GM23338 (cell line): ENCODE measurements around the gene ROR1. TPM values are rescaled to one million over a fixed set of nuclear protein-coding genes. Genes with fewer than 3 reads are reported as not detected.

Source experiments
- ATAC-seq: fragments of 200-7000 bp; cut with Tn5 transposase; 3 replicates; pipeline ENCODE4 v1.9.1; 2020
- DNase-seq: peaks from one replicate; pipeline ENCODE4 v3.0.0-alpha.2; 2015; ENCODE audit warnings: low spot score
- H2AFZ ChIP-seq: fragments of 200-600 bp; sonication (generic); 2 replicates; pipeline ENCODE4 v1.8.0; 2016; ENCODE audit warnings: antibody characterized with exemption, mild to moderate bottlenecking, moderate library complexity
- H3F3A ChIP-seq: fragments of 200-600 bp; sonication (generic); replicated peaks from 2 replicates; pipeline ENCODE4 v1.8.0; 2017; ENCODE audit warnings: antibody characterized with exemption, mixed run types, low read depth
- H3K27ac ChIP-seq: fragments of 200-600 bp; sonication (generic); 2 replicates; pipeline ENCODE4 v1.6.1; 2016; ENCODE audit warnings: low read depth
- H3K27me3 ChIP-seq: fragments of 200-600 bp; sonication (generic); 2 replicates; pipeline ENCODE4 v1.8.0; 2016; ENCODE audit warnings: mild to moderate bottlenecking, mixed run types, moderate library complexity; ENCODE audit not compliant: insufficient read depth
- H3K36me3 ChIP-seq: fragments of 200-600 bp; sonication (generic); 2 replicates; pipeline ENCODE4 v1.8.0; 2016; ENCODE audit warnings: mild to moderate bottlenecking; ENCODE audit not compliant: insufficient read depth
- H3K4me1 ChIP-seq: fragments of 200-600 bp; sonication (generic); 2 replicates; pipeline ENCODE4 v1.8.0; 2016; ENCODE audit warnings: mild to moderate bottlenecking, moderate library complexity; ENCODE audit not compliant: insufficient read depth
- H3K4me2 ChIP-seq: fragments of 200-600 bp; sonication (generic); 2 replicates; pipeline ENCODE4 v1.7.1; 2017; ENCODE audit warnings: mixed run types
- H3K4me3 ChIP-seq: fragments of 200-600 bp; sonication (generic); 2 replicates; pipeline ENCODE4 v1.6.1; 2016; ENCODE audit warnings: mixed run types
- H3K79me2 ChIP-seq: fragments of 200-600 bp; sonication (generic); replicated peaks from 2 replicates; pipeline ENCODE4 v1.8.0; 2017; ENCODE audit warnings: mild to moderate bottlenecking; ENCODE audit not compliant: insufficient read depth
- H3K9me2 ChIP-seq: fragments of 200-600 bp; sonication (generic); 2 replicates; pipeline ENCODE4 v1.8.0; 2017; ENCODE audit not compliant: insufficient read depth
- H4K20me1 ChIP-seq: fragments of 200-600 bp; sonication (generic); replicated peaks from 2 replicates; pipeline ENCODE4 v1.8.0; 2017; ENCODE audit warnings: mild to moderate bottlenecking; ENCODE audit not compliant: insufficient read depth
- H3K27ac Mint-ChIP-seq: 2 replicates; pipeline ENCODE4 v1.8.0; 2020; ENCODE audit warnings: inconsistent platforms, mild to moderate bottlenecking, moderate library complexity, mixed read lengths
- H3K27me3 Mint-ChIP-seq: 3 replicates; pipeline ENCODE4 v1.8.0; 2022; ENCODE audit warnings: low read depth, mild to moderate bottlenecking, moderate library complexity, mixed read lengths, inconsistent platforms; ENCODE audit not compliant: insufficient read depth, poor library complexity
- H3K36me3 Mint-ChIP-seq: 3 replicates; pipeline ENCODE4 v1.8.0; 2021; ENCODE audit warnings: low read depth, mild to moderate bottlenecking, inconsistent platforms, moderate library complexity, mixed read lengths
- H3K4me1 Mint-ChIP-seq: 3 replicates; pipeline ENCODE4 v1.8.0; 2020; ENCODE audit warnings: mild to moderate bottlenecking, inconsistent platforms, mixed read lengths
- H3K4me3 Mint-ChIP-seq: 3 replicates; pipeline ENCODE4 v1.8.0; 2021; ENCODE audit warnings: moderate library complexity, mild to moderate bottlenecking, inconsistent platforms, mixed read lengths
- H3K9me3 Mint-ChIP-seq: 3 replicates; pipeline ENCODE4 v1.8.0; 2020; ENCODE audit warnings: moderate library complexity, mild to moderate bottlenecking, inconsistent platforms, mixed read lengths
- ETS1 ChIP-seq: IDR thresholded peaks from 2 replicates; pipeline ENCODE4 v1.6.1; 2016; ENCODE audit warnings: antibody characterized with exemption
- EZH2 ChIP-seq: fragments of 200-600 bp; sonication (generic); IDR thresholded peaks from one replicate; pipeline ENCODE4 v1.8.0; 2017; ENCODE audit warnings: antibody characterized with exemption, mild to moderate bottlenecking, low read depth; ENCODE audit not compliant: unreplicated experiment
- JUNB ChIP-seq: IDR thresholded peaks from one replicate; pipeline ENCODE4 v1.6.1; 2016; ENCODE audit warnings: antibody characterized with exemption; ENCODE audit not compliant: unreplicated experiment
- NANOG ChIP-seq: IDR thresholded peaks from 2 replicates; pipeline ENCODE4 v1.6.1; 2016; ENCODE audit warnings: antibody characterized with exemption, borderline replicate concordance
- POLR2AphosphoS5 ChIP-seq: IDR thresholded peaks from 2 replicates; pipeline ENCODE4 v1.6.1; 2016; ENCODE audit warnings: antibody characterized with exemption, low read depth
- REST ChIP-seq: IDR thresholded peaks from one replicate; pipeline ENCODE4 v1.6.1; 2018; ENCODE audit warnings: antibody characterized with exemption; ENCODE audit not compliant: unreplicated experiment
- STAT1 ChIP-seq: IDR thresholded peaks from one replicate; pipeline ENCODE4 v1.6.1; 2016; ENCODE audit warnings: antibody characterized with exemption; ENCODE audit not compliant: unreplicated experiment
- ZNF114 ChIP-seq: fragments of 250-450 bp; sonication (Bioruptor Pico); IDR thresholded peaks from 2 replicates; pipeline ENCODE4 v1.5.0; 2020; ENCODE audit warnings: mild to moderate bottlenecking, moderate library complexity
- polyA plus RNA-seq: library from polyadenylated mRNA; unstranded; fragments of >200 nt; fragmentation: Nextera tagmentation; extraction: Ambion mirVana; gene quantifications from 2 replicates; pipeline ENCODE4 v1.2.1, GENCODE V29; 2016
- total RNA-seq: library from RNA; depleted of rRNA; stranded (reverse); fragments of >200 nt; shearing (Covaris generic); gene quantifications from 2 replicates; pipeline ENCODE4 v1.2.3, GENCODE V29; 2014

ROR1 gene
- total and polyA plus RNA-seq, 2 experiments from 2014 or later, result 59.7 to 96.0 TPM

- no peak overlapping the region for H3K4me2 ChIP-seq
- peaks cover 5% of the 10 kb centered on the region; the same call in 2 of the 3 replicates for H3K9me3 Mint-ChIP-seq
- H3K36me3 ChIP-seq, result no peaks in the 10 kb centered on the region; the same call in 1 of the 2 replicates
- no peak overlapping the region for H3K4me3 Mint-ChIP-seq
- TF ChIP-seq ETS1 (no peak), JUNB (no peak), ZNF114 (CRISPR knock-in tag) (no peak), NANOG (no peak), STAT1 (no peak), EZH2 (no peak)
- peaks cover 41% of the 10 kb centered on the region for H3K36me3 Mint-ChIP-seq
- H3K4me1 Mint-ChIP-seq, result no peaks in the 10 kb centered on the region
- ATAC-seq (no peak), DNase-seq (no peak)
- no peaks in the 10 kb centered on the region for H3F3A ChIP-seq
- H3K4me1 ChIP-seq, result no peaks in the 10 kb centered on the region
- H3K27me3 ChIP-seq, result no peaks in the 10 kb centered on the region
- H3K27ac ChIP-seq, result no peak overlapping the region
- no peak overlapping the region for H2AFZ ChIP-seq
- H3K9me2 ChIP-seq, result no peaks in the 10 kb centered on the region
- peaks cover 3% of the 10 kb centered on the region; the same call in 1 of the 2 replicates for H3K79me2 ChIP-seq
- H3K4me3 ChIP-seq, result no peak overlapping the region
- peaks cover 2% of the 10 kb centered on the region for H3K27me3 Mint-ChIP-seq
- no peaks in the 10 kb centered on the region; the same call in 1 of the 2 replicates for H4K20me1 ChIP-seq
- H3K27ac Mint-ChIP-seq, result no peak overlapping the region
These were observed 255.2 kb downstream of the ROR1 start for GRCh38 chr1:64029037-64029436.

- H4K20me1 ChIP-seq, result no peaks in the 10 kb centered on the region
- H3K79me2 ChIP-seq, result peaks cover 3% of the 10 kb centered on the region; the same call in 1 of the 2 replicates
- no peak for ATAC-seq
- H3K27ac ChIP-seq, result no peak overlapping the region
- H3K36me3 ChIP-seq, result no peaks in the 10 kb centered on the region
- TF ChIP-seq STAT1 (no peak), REST (no peak), POLR2AphosphoS5 (no peak), NANOG (no peak)
- H3F3A ChIP-seq, result no peaks in the 10 kb centered on the region
- Mint-ChIP-seq H3K36me3 (peaks cover 41% of the 10 kb centered on the region), H3K4me1 (no peaks in the 10 kb centered on the region), H3K27me3 (peaks cover 2% of the 10 kb centered on the region), H3K4me3 (no peak overlapping the region), H3K9me3 (peaks cover 5% of the 10 kb centered on the region; the same call in 2 of the 3 replicates), H3K27ac (no peak overlapping the region)
- H3K4me2 ChIP-seq, result no peak overlapping the region
- H3K9me2 ChIP-seq, result no peaks in the 10 kb centered on the region
- no peaks in the 10 kb centered on the region for H3K4me1 ChIP-seq
- no peak for DNase-seq
- H3K27me3 ChIP-seq, result no peaks in the 10 kb centered on the region
- no peak overlapping the region for H3K4me3 ChIP-seq
- no peak overlapping the region for H2AFZ ChIP-seq
These were observed 256.6 kb downstream of the ROR1 start for GRCh38 chr1:64030411-64030810.
